Activated CD4-positive, alpha-beta T cell treated with anti-CD3 and anti-CD28 coated beads for 4 hours (primary cell): Measurements from ENCODE around the gene NECAP2.
A peak's percentile ranks its signal among the peaks of the same experiment; 100 is the strongest.
"Not testable (repeated sequence)": the region's sequence is repeated elsewhere in the genome, so short reads cannot be mapped to it uniquely, and the experiment has no call there.

Source experiments
- DNase-seq, 2 donors: peaks; one replicate each; pipeline ENCODE4 v3.0.0-alpha.2; 2020

NECAP2 gene

DNA sequence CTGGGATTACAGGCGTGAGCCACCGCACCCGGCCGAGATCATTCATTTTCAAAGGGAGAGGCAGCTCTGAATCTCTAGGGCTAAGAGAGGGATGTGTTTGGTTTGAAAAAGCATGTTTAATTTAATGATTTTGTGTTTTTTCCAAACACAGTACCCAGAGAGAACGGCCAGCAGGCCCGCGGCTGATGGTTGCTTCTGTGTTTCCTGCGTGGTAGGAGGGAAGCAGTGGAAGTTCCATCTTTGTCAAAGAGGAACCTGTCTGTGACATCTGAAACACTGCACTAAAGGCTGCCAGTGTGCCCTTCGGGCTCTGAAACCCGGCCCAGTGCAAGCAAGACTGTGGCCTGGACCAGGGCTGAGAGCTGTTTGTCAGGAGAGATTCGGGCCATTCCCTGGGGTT lies 59.9 kb downstream of the NECAP2 start:
- not testable (repeated sequence) for DNase-seq

DNA sequence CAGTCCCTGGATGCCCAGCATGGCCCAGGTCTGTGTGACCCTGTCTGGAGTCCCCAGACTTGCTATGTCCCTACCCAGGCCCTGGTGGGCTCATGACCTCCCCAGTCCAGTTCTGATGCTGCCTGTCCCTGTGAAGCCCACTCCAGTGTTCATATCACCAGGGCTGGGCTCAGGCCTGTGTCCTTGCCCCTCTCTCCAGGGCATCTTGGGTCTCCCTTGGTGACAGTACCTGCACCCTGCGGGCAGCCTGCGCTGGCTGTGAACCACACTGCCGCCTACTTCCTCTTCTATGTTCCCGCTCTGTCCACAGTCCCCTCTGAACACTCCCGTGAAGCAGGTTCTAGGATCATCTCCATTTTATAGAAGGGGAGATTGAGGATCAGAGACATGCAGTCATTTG lies 60.5 kb downstream of the NECAP2 start:
- DNase-seq: not testable (repeated sequence)

DNA sequence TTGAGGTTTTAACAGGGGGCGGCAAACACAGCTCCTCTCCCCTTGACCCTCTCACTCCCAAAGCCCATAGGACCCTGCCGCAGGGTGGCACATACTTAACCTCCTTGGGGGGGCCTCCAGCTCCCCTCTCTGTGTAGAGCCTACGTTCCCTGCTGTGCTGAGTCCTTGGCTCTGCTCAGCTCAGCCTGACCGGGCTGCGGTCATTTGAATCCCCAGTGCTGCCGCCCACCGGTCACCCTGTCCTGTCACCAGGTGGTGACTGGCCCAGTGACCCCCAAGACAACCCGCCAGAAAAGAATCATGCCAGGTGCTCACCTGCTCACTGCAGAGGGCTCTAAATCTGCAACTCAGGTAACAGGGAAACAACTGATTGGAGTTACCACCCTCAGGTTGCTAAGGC lies 60.9 kb downstream of the NECAP2 start:
- not testable (repeated sequence) for DNase-seq

DNA sequence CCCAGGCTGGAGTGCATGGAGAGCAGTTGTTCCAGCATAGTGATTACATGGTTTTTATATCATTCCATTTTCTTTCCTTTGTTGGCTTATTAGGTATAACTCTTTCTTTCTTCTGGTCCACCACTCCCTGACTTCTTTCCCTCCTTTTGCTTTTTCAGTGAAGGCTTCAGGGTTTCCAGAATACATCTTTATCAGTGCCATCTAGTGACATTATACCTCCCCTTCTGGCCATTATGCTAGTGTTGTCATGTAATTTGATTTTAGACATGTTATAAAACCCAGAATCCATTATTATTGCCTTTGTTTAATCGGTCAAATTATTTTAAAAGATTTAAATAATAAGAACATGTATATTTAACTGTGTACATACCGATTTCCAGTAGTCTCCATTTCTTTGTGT lies 63.0 kb downstream of the NECAP2 start:
- no peak for DNase-seq

DNA sequence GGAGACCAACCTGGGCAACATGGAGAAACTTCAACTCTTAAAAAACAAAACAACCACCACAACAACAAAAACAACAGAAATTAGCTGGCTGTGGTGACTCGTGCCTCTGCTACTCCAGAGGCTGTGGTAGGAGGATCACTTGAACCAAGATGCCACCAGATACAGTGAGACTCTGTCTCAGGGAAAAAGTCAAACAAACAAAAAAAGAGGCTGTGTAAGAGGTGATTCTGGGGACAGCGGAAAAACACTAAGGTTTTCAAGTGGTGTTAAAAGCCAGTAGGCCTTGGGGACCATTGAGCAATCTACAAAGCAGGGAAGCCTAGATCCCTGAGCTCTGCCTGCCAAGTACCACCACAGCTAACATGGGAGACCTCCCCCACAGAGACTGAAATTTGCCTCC lies 65.3 kb downstream of the NECAP2 start:
- DNase-seq: not testable (repeated sequence)

DNA sequence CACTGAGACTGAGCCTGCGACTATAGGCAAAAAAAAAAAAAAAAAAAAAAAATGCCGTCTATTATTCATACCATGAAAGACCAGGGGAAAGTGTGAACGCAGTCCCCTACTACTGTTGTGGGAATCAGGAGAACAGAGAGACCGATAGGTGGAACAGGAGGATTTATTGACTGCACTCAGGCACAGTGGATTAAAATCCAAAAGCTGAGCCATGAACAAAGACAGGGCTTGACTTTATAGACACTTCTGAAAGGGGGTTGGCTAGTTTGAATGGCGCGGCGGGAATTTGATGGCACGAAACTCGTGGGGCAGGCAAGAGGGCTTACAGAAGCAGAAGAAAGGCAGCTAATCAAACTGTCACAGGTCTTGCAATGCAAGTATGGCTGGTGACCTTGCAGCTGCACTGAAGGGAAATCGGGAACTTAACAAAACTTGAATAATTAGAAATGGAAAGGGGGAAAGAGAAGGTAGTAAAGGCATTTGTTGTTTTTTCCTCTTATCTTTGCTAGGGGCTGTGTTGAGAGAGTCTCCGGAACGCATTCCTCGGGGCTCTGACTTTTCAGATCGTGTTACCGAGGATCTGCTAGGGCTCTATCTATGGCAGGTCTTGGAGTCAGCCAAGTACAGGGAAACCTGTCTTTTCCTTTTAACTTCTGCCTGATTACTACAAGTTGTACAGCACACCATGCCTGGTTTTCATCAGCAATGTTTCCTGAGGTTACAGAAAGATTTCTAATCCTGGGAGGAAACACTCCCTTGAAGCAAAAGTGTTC lies 66.0 kb downstream of the NECAP2 start:
- not testable (repeated sequence) for DNase-seq

DNA sequence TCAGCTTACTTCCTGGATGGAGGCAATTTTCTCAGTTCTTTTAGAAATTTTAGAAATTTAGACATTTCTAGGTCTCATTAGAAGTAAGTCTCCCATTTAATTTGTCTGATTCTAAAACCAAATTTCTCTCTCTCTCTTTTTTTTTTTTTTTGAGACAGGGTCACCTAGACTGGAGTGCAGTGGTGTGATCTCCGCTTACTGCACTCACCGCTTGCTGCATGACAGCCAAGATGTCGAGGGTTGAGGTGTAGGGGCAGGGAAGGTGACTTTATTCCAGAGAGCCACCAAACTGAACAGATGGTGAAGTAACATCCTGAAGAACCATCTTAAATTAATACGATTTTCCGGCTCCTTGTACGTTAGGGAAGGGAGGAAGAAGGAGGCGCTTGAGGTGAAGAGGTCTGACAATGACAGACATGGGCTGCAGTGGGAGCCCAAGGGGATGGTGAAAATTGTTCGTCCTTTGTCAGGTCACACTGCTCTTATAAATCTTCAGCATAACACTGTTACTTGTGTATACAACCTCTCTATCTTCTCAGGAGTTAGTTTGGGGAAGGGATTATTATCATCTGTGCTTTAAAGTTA lies 68.4 kb downstream of the NECAP2 start:
- peak in 1 of 2 donors; percentile 28 for DNase-seq
